ENCODE measurements around the gene OR52W1.
A peak's percentile ranks its signal among the peaks of the same experiment; 100 is the strongest.
"Not testable (repeated sequence)": the region's sequence is repeated elsewhere in the genome, so short reads cannot be mapped to it uniquely, and the experiment has no call there.

OR52W1 gene

DNA sequence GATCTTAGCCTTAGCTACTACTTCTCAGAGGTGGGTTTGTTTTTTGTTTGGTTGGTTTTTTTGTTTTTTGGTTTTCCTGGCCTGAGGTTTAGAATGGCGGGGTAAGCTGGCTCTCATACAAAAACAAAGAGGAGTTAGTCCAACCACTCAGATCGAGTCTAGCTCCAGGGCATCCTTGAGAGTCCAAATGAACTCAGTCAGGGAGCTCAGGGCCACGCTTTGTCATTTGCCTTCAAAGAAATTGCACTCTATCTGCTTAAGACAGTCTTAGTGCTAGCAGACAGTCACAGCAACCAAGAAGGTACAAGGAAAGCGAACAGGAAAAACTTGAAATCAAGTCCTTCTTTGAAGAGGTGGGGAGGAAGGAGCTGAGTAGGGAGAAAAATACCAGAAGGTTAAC, 17.5 kb downstream of the OR52W1 start:
- no peak for DNase-seq (ENCODE audit: low spot score)

DNA sequence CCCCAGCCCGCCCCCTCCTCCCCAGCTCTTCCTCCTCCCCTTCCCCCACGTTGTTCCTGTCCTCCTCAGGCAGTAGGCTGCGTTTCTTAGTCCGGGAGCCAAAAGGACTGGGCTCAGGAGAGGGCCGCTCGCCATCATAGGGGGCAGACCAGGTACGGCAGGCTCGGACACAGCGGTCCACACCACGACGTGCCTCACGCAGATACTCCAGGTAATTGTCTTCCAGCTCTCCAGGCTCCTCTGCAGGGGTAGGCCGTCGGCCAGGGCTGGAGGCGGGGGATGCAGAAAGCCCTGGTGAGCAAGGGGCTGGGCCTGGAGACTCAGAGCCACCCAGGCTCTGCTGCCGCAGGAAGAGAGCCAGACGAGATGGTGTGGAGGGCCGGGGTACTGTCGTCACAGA, 18.7 kb downstream of the OR52W1 start:
- DNase-seq (ENCODE audit: low spot score) = no peak

DNA sequence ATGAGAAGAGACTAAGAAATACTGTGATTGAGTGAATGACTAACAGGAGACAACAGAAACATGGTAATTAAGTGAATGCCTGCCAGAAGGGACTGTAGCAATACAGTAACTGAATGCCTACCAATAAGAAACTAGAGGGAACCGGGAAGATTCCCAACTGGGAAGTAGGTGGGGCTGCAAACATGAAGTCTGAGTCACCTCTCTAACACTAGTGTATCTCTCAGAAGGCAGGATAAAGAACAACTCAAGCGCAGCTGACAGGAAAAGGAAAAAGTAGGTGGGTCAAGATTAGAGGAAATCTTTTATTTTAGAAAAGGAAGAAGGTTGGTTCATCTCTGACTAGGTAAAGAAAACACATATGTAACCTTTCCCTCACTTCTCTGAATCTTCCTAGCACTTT, 20.3 kb downstream of the OR52W1 start:
- no peak for DNase-seq (ENCODE audit: low spot score)

DNA sequence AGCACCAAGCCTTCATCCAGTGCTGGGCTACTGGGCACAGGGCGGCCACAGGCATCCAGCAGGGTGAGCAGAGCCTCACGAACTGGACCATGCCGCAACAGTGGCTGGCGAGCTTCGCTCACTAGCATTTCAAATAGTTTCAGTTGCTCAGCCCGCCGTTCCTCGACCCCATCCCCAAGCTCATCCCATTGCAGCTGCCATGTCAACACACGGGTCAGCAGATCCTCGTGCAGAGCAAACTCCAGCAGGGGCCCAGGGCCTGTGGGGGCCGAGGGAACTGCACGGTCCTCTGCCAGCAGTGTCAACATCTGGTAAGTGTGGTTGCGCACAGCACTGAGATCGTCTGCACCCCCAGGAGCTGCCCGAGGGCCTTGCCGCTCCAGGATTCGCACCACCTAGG, 24.8 kb downstream of the OR52W1 start:
- no peak for DNase-seq (ENCODE audit: low spot score)

DNA sequence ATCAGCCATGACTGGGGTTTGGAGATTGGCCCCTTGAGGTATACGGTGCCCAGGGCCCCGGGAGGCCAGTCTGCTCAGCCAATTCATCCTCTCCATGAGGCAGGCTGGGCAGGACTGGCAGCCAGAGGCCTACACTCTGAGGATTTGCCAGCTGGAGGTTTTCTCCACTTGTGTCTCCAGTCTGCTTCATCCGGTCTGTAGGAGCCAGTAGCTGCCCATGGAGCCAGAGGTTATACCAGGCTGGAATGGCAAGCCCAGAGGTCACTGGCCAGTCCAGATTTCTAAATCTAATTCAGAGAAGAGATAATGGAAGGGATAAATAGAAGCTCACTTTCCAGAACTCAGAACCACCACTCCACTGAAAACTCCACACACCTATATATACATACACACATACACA, 25.4 kb downstream of the OR52W1 start:
- no peak for DNase-seq (ENCODE audit: low spot score)

DNA sequence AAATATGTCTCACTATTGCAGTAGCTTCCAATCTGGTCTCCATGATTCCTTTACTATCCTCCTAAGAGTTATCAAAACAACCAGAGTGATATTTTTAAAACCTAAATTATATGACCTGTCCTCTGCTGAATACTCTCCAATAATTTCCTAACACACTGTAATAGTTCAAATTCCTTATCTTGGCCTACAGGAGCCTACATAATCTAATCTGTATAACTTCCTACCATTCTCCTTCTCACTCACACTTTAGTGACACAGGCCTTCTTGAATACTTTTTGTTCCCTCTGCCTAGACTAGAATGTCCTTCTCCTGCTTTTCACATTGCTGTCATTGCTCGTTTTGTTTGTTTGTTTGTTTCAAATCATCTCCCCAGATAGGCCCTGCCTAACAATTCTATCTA, 26.0 kb downstream of the OR52W1 start:
- no peak for DNase-seq (ENCODE audit: low spot score)

DNA sequence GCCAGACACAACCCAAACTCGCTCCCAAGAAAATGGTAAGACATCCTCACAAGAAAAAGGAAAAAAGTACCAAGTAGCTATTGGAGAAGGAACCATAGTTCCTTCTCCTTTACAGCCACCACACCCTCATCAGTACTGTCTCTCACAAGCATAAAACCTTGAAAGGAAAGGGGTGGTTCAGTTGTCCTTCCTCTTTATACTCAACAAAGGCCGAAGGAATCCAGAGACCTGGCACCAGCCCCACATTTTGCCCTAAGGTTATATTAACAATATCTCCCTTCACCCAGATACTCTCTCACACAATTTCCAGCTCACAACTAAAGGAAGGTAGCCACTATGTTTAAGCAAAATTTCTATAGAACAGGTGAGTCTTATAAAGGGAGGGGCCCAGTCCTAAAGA, 26.9 kb downstream of the OR52W1 start:
- no peak for DNase-seq (ENCODE audit: low spot score)

DNA sequence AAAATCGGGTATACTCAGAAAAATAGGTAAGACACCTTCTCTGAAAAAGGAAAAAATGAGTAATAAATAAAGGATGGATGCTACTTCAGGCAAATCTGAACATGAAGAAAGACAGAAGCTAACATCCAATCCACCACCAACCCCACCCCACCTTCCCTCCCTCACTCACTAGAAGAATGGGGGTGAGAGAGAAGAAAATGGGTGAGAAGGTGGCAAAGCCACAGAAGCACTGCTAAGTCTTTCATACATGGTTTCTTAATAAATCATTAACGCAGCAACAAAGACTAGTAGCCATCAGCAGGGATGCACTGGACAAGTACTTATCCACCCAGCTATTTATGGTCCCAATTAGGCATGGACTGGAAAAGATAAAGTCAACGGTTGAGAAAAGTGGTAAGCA, 29.5 kb downstream of the OR52W1 start:
- no peak for DNase-seq (ENCODE audit: low spot score)

DNA sequence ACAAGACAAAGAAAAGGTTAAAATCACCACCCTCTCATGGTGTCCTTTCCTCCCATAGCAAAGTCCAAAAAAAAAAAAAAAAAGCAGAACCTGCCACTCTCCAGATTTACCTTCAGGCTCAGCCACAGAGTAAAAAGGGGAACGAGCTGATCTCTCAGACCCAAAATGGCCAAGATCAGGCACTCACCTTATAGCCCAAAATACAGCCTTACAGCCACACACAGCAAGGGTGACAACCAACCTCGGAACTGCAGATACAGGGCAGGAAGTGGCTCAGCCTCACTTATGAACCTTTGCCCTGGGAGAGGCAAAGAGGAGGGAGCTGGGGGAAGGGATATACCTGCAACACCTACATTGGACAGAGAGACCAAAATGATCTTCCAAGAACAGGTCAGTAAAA, 30.9 kb downstream of the OR52W1 start:
- no peak for DNase-seq (ENCODE audit: low spot score)

DNA sequence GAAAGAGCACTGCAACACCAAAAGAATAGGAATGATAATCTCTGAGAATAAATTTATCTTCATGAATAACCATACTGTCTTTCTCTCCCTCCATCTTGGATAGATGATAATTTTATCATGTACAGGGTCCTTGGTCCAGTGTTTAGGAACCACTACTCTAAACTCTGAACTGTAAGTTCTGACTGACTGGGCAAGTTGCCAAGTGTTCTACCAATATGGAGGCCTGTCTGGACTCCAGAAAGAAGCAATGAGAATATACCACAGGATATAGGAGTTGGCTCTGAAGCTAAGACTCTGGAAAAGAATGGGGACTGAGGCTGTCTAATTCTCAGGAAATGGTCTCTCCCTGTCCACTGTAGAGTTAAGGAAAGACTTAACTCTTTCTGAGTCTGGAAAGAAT, 33.9 kb downstream of the OR52W1 start:
- no peak for DNase-seq (ENCODE audit: low spot score)

DNA sequence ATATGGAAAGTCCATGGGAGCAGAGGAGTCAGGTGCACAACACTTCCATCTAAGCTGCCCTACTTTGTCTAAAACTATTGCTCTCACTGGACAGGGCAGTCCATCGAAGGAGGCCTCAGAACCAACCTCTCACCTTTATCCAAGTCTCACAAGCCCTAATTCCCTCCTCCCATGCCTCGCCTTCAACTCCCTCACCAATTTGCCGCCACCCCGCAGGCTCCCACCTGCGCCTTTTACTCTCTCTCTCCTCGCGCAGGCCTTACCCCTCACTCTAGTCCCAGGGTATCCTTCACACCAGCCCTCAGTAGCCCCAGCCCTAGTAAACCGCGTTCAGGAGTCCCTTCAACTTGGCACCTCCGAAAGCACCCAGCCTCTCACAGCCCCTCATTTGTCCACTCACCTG, 35.0 kb downstream of the OR52W1 start:
- no peak for DNase-seq (ENCODE audit: low spot score)

DNA sequence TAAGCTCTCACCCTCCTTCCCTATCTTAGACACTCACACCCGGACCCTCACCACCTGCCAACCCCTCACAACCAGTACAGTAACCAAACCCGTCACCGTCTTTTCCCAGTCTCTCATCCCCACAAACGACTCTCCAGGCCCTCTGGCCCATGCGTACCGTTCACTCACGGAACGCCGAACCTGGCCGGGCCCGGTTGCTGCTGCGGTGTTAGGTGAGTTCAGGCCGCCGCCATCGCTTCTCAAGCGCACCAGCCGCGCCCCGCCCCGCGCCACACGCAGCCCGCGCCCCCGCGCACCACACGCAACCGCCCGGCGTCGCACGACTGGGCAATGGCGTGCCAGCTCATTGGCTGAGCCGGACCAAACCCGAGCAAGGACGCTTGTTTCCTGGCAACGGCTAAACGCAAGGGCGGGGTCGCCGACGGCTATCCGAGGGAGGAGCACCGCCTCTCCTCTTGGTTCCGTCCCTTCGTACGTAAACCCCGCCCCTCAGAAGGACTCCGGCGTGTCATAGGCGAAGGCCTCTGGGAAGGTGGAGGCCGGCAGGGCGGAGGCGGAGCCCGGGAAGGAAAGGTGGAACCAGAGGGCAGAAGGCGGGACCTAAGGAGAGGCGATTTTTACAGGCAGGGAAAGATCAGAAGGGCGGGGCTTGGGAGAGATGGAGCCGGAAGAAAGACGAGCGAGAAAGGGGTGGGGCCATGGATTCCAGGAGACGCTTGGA, 35.5 kb downstream of the OR52W1 start, which contains the start of gene FHIP1B:
Gene FHIP1B (minus strand): TSS at position 250 of the 721 bp plus-strand sequence. CDS start 10,120 bp downstream, outside the sequence.
- DNase-seq (ENCODE audit: low spot score) = peak; percentile 100

DNA sequence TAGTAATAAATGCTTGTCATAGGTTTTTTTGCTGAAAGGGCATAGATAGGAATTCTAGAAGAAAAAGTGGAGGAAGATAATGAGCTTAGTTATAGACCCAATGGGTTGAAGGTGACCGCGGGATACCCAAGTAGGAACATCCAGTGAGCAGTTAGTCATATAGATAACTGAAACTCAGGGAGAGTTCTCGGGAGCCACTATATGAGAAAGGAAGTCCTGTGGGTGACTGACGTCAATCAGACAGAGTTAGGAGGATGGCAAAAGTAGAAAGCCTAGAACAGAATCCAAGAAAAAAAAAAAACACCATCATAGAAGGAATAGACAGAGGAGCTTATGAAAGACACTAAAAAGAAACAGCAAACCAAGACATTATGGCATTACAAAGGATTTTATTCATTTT, 38.2 kb downstream of the OR52W1 start:
- DNase-seq (ENCODE audit: low spot score) = no peak

DNA sequence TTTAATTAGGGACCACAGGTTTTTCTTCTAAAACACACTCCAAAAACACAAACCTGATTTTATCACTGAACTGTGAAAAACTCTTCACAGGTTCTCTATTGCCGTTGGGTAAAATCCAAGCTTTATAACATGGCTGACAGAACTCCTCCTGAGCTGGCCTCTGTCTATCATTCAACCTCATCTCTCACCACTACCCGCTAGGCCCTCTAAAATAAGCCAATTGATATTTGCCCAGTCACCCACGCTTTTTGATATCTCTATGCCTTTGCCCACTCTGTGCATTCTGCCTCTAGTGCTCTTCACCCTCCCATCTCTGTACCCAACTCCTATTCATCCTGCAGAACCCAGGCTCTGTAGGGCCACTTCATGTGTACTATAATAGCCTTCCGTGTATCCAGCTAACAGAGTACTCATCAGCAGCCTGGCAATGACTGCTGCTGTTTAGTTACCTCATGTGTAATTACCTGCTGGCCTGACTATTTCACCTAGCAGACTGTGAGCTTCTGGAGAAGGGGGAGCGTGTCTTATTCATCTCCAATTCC, 38.8 kb downstream of the OR52W1 start:
- no peak for DNase-seq (ENCODE audit: low spot score)

DNA sequence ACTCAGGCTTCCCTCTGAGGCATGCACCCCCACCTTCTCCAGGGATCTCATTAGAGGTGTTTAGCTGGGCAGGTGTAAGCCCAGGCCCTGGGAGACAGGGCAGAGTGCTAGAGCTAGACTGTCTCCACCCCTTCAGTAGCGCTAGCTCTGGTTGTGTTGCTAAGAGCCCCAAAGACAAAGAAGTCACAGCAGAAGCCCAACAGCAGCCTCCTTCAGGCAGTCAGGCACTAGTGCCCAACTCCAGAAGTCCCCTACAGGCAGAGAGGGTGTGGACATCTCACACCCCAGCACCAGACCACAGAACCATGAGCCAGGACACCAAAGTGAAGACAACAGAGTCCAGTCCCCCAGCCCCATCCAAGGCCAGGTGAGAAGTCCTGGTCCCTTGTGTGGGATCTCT, 39.9 kb downstream of the OR52W1 start, which contains the start of gene CNGA4:
Gene CNGA4 (plus strand): TSS at position 188 of the 400 bp plus-strand sequence. CDS start 118 bp downstream, at position 306.
- DNase-seq (ENCODE audit: low spot score) = no peak

DNA sequence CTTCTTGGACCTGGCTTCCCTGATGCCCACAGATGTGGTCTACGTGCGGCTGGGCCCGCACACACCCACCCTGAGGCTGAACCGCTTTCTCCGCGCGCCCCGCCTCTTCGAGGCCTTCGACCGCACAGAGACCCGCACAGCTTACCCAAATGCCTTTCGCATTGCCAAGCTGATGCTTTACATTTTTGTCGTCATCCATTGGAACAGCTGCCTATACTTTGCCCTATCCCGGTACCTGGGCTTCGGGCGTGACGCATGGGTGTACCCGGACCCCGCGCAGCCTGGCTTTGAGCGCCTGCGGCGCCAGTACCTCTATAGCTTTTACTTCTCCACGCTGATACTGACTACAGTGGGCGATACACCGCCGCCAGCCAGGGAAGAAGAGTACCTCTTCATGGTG, 41.1 kb downstream of the OR52W1 start:
- no peak for DNase-seq (ENCODE audit: low spot score)

DNA sequence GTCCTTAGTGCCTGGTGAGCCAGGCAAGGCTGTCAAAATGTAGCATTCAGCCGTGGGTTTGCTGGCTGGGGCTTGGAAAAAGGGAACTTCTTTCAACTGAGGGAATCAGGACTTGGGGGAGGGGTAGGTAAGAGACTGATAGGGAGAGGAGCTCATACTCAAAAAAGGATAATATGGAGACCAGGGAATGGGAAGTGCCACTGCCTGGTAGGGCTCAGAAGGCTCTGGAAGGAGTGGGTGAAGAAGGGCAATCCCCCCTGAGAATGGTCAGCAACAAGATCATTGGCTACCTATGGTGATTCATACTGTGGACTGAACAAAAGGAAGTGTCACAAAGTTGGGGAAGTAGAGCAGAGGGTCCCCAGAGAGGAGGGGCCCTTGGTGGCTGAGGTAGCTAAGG, 41.8 kb downstream of the OR52W1 start:
- no peak for DNase-seq (ENCODE audit: low spot score)

DNA sequence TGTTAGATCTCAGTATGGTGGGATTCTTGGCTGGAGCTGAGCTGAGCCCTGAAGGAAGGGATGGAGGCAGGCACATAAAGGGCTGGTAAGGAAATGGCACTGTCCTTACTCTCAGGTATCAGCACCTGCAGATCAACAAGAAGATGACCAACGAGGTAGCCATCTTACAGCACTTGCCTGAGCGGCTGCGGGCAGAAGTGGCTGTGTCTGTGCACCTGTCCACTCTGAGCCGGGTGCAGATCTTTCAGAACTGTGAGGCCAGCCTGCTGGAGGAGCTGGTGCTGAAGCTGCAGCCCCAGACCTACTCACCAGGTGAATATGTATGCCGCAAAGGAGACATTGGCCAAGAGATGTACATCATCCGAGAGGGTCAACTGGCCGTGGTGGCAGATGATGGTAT, 42.3 kb downstream of the OR52W1 start:
- no peak for DNase-seq (ENCODE audit: low spot score)

DNA sequence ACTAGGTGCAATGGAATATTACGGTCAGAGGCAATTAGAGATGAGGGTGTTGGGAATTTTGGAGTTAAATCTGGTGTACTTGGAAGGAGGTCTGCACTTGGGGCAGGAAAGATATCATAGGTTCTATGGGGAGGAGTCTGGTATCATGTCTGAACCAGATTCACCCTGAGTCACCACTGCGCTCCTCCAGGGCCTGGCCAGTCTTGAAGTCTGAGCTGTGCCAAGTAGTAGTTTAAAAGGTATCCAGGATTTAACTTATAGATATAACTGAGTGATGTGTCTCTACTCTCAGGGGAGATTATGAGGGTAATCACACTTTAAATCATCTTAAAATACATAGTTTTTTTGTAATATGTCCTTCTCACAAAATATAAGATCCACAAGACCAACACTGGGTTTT, 46.5 kb downstream of the OR52W1 start:
- DNase-seq (ENCODE audit: low spot score) = no peak

DNA sequence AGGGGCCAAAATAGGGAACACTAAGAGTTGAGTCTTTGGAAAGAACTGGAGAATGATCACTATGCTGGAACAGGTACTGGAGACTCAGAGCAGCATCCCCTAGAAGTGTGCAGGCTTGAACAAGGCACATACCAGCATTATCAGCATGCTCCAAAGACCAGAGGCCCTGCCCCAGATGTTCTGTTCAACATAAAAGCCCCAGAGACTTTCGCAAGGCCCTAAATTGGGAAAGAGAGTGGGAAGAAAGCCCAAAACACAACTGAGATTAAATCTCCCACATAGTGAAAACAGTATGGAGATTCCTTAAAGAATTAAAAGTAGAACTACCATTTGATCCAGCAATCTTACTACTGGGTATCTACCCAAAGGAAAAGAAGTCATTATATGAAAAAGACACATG, 49.2 kb downstream of the OR52W1 start:
- no peak for DNase-seq (ENCODE audit: low spot score)

DNA sequence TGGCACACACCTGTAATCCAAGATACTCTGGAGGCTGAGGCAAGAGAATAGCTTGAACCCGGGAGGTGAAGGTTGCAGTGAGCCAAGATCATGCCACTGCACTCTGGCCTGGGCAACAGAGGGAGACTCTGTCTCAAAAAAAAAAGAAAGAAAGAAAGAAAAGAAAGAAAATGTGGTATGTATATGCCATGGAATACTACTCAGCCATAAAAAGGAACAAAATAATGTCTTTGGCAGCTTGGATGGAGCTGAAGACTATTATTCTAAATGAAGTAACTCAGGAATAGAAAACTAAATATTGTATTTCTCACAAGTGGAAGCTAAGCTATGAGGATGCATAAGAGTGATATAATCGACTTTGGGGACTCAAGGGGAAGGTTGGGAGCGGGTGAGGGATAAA, 49.9 kb downstream of the OR52W1 start:
- not testable (repeated sequence) for DNase-seq (ENCODE audit: low spot score)

Data from SK-N-DZ (cell line).